Muscle layer of colon (tissue), 2 donors: ENCODE measurements around the gene FAM149B1.
"Not testable (repeated sequence)": the region's sequence is repeated elsewhere in the genome, so short reads cannot be mapped to it uniquely, and the experiment has no call there.

Experiments used
- H3K27ac ChIP-seq: one replicate; pipeline ENCODE4 v1.7.0; 2013; ENCODE audit warnings: low read depth, mild to moderate bottlenecking, low read length, moderate library complexity
- H3K27me3 ChIP-seq, 2 donors: one replicate each; pipeline ENCODE4 v1.7.0; 2013; ENCODE audit warnings: low read length in 2 of 2, mild to moderate bottlenecking in 2 of 2; ENCODE audit not compliant: insufficient read depth in 2 of 2, control insufficient read depth in 1 of 2
- H3K36me3 ChIP-seq: one replicate; pipeline ENCODE4 v1.7.0; 2013; ENCODE audit warnings: mild to moderate bottlenecking, low read length; ENCODE audit not compliant: insufficient read depth
- H3K4me1 ChIP-seq: one replicate; pipeline ENCODE4 v1.7.0; 2013; ENCODE audit warnings: mild to moderate bottlenecking, low read length; ENCODE audit not compliant: insufficient read depth
- H3K4me3 ChIP-seq, 2 donors: one replicate each; pipeline ENCODE4 v1.7.0; 2013; ENCODE audit warnings: low read length in 2 of 2, low read depth in 1 of 2, mild to moderate bottlenecking in 1 of 2, moderate library complexity in 1 of 2
- H3K9ac ChIP-seq: one replicate; pipeline ENCODE4 v1.7.0; 2013; ENCODE audit warnings: low read length
- H3K9me3 ChIP-seq: one replicate; pipeline ENCODE4 v1.7.0; 2013; ENCODE audit warnings: mild to moderate bottlenecking, low read length
- donor health status: abdominal sarcoma.
- donor health status: Adenocarcinoma of cecum.

Gene FAM149B1

GRCh38 chr10:73167783-73168464, at the start of gene FAM149B1, which contains the start of gene ECD:
FAM149B1 (plus strand) TSS chr10:73168119; CDS start chr10:73168340, 221 bp downstream.
ECD (minus strand) TSS chr10:73168008; CDS start chr10:73163937, 4,071 bp downstream.
- Histone ChIP-seq H3K36me3 (peaks cover 7% of the 10 kb centered on the region), H3K4me3 (peak within 1 kb of the TSS; percentile 82 to 93), H3K27me3 (no peaks in the 10 kb centered on the region), H3K9ac (peak within 1 kb of the TSS; percentile 91), H3K27ac (peak within 1 kb of the TSS; percentile 75), H3K4me1 (peaks cover 24% of the 10 kb centered on the region), H3K9me3 (no peaks in the 10 kb centered on the region)

GRCh38 chr10:73119457-73119856, 48.5 kb upstream of the FAM149B1 start:
- Histone ChIP-seq H3K36me3 (peaks cover 4% of the 10 kb centered on the region), H3K4me1 (no peaks in the 10 kb centered on the region), H3K27ac (no peak overlapping the region), H3K27me3 (no peaks in the 10 kb centered on the region), H3K4me3 (no peak overlapping the region), H3K9me3 (no peaks in the 10 kb centered on the region), H3K9ac (no peak overlapping the region)

GRCh38 chr10:73119952-73120351, 48.0 kb upstream of the FAM149B1 start:
- Histone ChIP-seq H3K9me3 (no peaks in the 10 kb centered on the region), H3K4me3 (no peak overlapping the region), H3K9ac (no peak overlapping the region), H3K4me1 (no peaks in the 10 kb centered on the region), H3K27me3 (no peaks in the 10 kb centered on the region), H3K27ac (no peak overlapping the region), H3K36me3 (peaks cover 4% of the 10 kb centered on the region)

- Histone ChIP-seq H3K27me3 (no peaks in the 10 kb centered on the region), H3K36me3 (peaks cover 7% of the 10 kb centered on the region), H3K4me1 (no peaks in the 10 kb centered on the region), H3K27ac (no peak overlapping the region), H3K9ac (no peak overlapping the region), H3K9me3 (no peaks in the 10 kb centered on the region), H3K4me3 (no peak overlapping the region)
Observed at GRCh38 chr10:73126343-73126742, 41.6 kb upstream of the FAM149B1 start.

- Histone ChIP-seq H3K27me3 (no peaks in the 10 kb centered on the region), H3K4me1 (no peaks in the 10 kb centered on the region), H3K9me3 (no peaks in the 10 kb centered on the region), H3K36me3 (peaks cover 25% of the 10 kb centered on the region), H3K27ac (no peak overlapping the region), H3K9ac (no peak overlapping the region), H3K4me3 (no peak overlapping the region)
Observed at GRCh38 chr10:73131301-73131700, 36.6 kb upstream of the FAM149B1 start.

GRCh38 chr10:73131913-73132686, 35.8 kb upstream of the FAM149B1 start:
- Histone ChIP-seq H3K9me3 (no peaks in the 10 kb centered on the region), H3K4me1 (no peaks in the 10 kb centered on the region), H3K27ac (no peak overlapping the region), H3K36me3 (peaks cover 28% of the 10 kb centered on the region), H3K27me3 (no peaks in the 10 kb centered on the region), H3K4me3 (no peak overlapping the region), H3K9ac (no peak overlapping the region)

GRCh38 chr10:73134727-73135126, 33.2 kb upstream of the FAM149B1 start:
- H3K9ac ChIP-seq, result no peak overlapping the region
- no peaks in the 10 kb centered on the region for H3K9me3 ChIP-seq
- H3K27me3 ChIP-seq, result no peaks in the 10 kb centered on the region
- H3K4me1 ChIP-seq, result no peaks in the 10 kb centered on the region
- H3K4me3 ChIP-seq, result no peak overlapping the region
- H3K27ac ChIP-seq, result no peak overlapping the region
- H3K36me3 ChIP-seq, result peaks cover 49% of the 10 kb centered on the region

- no peak overlapping the region for H3K9ac ChIP-seq
- no peaks in the 10 kb centered on the region for H3K4me1 ChIP-seq
- H3K4me3 ChIP-seq, result no peak overlapping the region
- no peaks in the 10 kb centered on the region for H3K27me3 ChIP-seq
- peaks cover 51% of the 10 kb centered on the region for H3K36me3 ChIP-seq
- no peaks in the 10 kb centered on the region for H3K9me3 ChIP-seq
- no peak overlapping the region for H3K27ac ChIP-seq
Observed at GRCh38 chr10:73136627-73137026, 31.3 kb upstream of the FAM149B1 start.

GRCh38 chr10:73139251-73139650, 28.7 kb upstream of the FAM149B1 start:
- no peak overlapping the region for H3K4me3 ChIP-seq
- H3K9me3 ChIP-seq, result no peaks in the 10 kb centered on the region
- H3K27ac ChIP-seq, result no peak overlapping the region
- no peaks in the 10 kb centered on the region for H3K4me1 ChIP-seq
- no peaks in the 10 kb centered on the region for H3K27me3 ChIP-seq
- no peak overlapping the region for H3K9ac ChIP-seq
- H3K36me3 ChIP-seq, result peaks cover 55% of the 10 kb centered on the region

- Histone ChIP-seq H3K4me3 (no peak overlapping the region), H3K9me3 (no peaks in the 10 kb centered on the region), H3K27ac (no peak overlapping the region), H3K27me3 (no peaks in the 10 kb centered on the region), H3K36me3 (peaks cover 44% of the 10 kb centered on the region), H3K4me1 (no peaks in the 10 kb centered on the region), H3K9ac (no peak overlapping the region)
Observed at GRCh38 chr10:73141603-73142002, 26.3 kb upstream of the FAM149B1 start.

GRCh38 chr10:73150633-73151413, 17.1 kb upstream of the FAM149B1 start:
- not testable (repeated sequence) for H3K4me1 ChIP-seq, H3K27me3 ChIP-seq, H3K9ac ChIP-seq, H3K4me3 ChIP-seq, H3K27ac ChIP-seq, H3K9me3 ChIP-seq
- peaks cover 42% of the 10 kb centered on the region for H3K36me3 ChIP-seq
